A549 treated with CORT108297 at 1 μM for 4 hours (cell line): ENCODE measurements around the gene VNN1. TPM values are rescaled to one million over a fixed set of nuclear protein-coding genes. Genes with fewer than 3 reads are reported as not detected.

Experiments used
- total RNA-seq: library from RNA; stranded (reverse); fragments of 200-300 nt; extraction: Qiagen RNA extraction; gene quantifications from 5 replicates; pipeline ENCODE4 v1.2.3, GENCODE V29; 2022

VNN1 gene
- 0.06 to 0.10 TPM (median 0.06 TPM) in 5 replicates for total RNA-seq

GRCh38 chr6:132713352-132714134 is at the start of gene VNN1:
TSS of gene VNN1 (minus strand) at chr6:132714055. CDS start at chr6:132714035, 20 bp downstream.

GRCh38 chr6:132659082-132659481 is 54.8 kb downstream of the VNN1 start, which contains the start of gene TAAR1:
TSS of gene TAAR1 (minus strand) at chr6:132659182. CDS start at chr6:132646003, 13,179 bp downstream.

Other genes with a start within 250 kb of the VNN1 start
- gene STX7, start 200.9 kb downstream of the VNN1 start, total RNA-seq: 16.5 to 26.5 TPM (median 22.2 TPM) in 5 replicates
- not detected in 5 replicates for gene TAAR9, start 175.8 kb downstream of the VNN1 start, total RNA-seq
- gene TAAR8, start 161.4 kb downstream of the VNN1 start, total RNA-seq: not detected in 5 replicates
- not detected in 5 replicates for gene TAAR6, start 143.7 kb downstream of the VNN1 start, total RNA-seq
- gene TAAR5, start 124.3 kb downstream of the VNN1 start, total RNA-seq: not detected in 5 replicates
- not detected in 5 replicates for gene TAAR2, start 89.8 kb downstream of the VNN1 start, total RNA-seq
- not detected in 5 replicates for gene TAAR1, start 54.9 kb downstream of the VNN1 start, total RNA-seq
- gene VNN2, start 43.8 kb upstream of the VNN1 start, total RNA-seq: not detected in 5 replicates
- 4.9 to 5.8 TPM (median 5.1 TPM) in 5 replicates for gene SLC18B1, start 84.6 kb upstream of the VNN1 start, total RNA-seq
- 1,812 to 2,146 TPM (median 1,961 TPM) in 5 replicates for gene RPS12, start 100.5 kb upstream of the VNN1 start, total RNA-seq